Lower leg skin (tissue), 3 donors: Measurements from ENCODE around the gene PLXNB1.

ENCODE experiments used
- POLR2A ChIP-seq, 2 donors: fragments of 450-650 bp; IDR thresholded peaks; one replicate each; pipeline ENCODE4 v1.6.1; 2016 to 2017; ENCODE audit warnings: antibody characterized with exemption in 2 of 2, mild to moderate bottlenecking in 1 of 2, moderate library complexity in 1 of 2
- TF ChIP-seq, protein P1 (sequence below), 3 donors: fragments of 450-650 bp; IDR thresholded peaks; one replicate each; pipeline ENCODE4 v1.5.1; 2016; ENCODE audit warnings: antibody characterized with exemption in 3 of 3, mild to moderate bottlenecking in 3 of 3, moderate library complexity in 2 of 3

DNA sequence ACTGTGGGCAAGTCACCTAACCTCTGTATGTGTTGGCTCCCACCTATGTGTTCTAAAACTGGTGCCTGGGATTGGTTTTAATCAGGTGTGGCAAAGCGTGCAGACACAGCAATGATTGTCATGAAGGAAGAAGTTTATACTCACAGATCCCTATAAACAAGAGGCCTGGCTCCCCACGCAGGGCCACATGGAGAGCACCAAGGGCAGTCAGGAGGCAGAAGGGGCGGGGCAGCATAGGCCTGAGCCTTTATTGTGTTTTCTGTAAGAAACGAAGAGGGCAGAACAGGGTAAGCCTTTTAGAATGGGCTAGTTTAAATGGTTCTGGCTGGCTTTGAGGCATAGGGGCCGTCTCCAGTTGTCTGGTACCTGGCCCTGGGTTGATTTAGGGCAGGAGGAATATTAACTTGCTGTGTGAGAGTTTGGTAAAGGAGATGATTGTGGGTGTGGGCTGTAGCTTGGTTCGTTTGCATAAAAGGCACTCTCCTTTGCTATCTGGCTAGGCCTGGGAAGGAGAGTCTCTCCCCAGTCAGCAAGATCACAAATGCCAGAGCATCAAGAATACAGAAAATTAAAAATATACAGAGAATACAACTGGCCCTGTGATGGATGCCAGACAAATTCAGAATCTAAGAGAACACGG, 60.1 kb downstream of the PLXNB1 start:
- TF ChIP-seq, protein P1, sequence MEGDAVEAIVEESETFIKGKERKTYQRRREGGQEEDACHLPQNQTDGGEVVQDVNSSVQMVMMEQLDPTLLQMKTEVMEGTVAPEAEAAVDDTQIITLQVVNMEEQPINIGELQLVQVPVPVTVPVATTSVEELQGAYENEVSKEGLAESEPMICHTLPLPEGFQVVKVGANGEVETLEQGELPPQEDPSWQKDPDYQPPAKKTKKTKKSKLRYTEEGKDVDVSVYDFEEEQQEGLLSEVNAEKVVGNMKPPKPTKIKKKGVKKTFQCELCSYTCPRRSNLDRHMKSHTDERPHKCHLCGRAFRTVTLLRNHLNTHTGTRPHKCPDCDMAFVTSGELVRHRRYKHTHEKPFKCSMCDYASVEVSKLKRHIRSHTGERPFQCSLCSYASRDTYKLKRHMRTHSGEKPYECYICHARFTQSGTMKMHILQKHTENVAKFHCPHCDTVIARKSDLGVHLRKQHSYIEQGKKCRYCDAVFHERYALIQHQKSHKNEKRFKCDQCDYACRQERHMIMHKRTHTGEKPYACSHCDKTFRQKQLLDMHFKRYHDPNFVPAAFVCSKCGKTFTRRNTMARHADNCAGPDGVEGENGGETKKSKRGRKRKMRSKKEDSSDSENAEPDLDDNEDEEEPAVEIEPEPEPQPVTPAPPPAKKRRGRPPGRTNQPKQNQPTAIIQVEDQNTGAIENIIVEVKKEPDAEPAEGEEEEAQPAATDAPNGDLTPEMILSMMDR (IDR thresholded peaks at IDR 0.05) = no peak
- no peak for TF ChIP-seq POLR2A (IDR thresholded peaks at IDR 0.05)
